Measurements from ENCODE around the gene SEPTIN6.
"Not testable (repeated sequence)": the region's sequence is repeated elsewhere in the genome, so short reads cannot be mapped to it uniquely, and the experiment has no call there.

The SEPTIN6 gene

GRCh38 chrX:119690921-119691716 lies 1.8 kb downstream of the SEPTIN6 start:
- DNase-seq, result peak; percentile 70 to 72

DNA sequence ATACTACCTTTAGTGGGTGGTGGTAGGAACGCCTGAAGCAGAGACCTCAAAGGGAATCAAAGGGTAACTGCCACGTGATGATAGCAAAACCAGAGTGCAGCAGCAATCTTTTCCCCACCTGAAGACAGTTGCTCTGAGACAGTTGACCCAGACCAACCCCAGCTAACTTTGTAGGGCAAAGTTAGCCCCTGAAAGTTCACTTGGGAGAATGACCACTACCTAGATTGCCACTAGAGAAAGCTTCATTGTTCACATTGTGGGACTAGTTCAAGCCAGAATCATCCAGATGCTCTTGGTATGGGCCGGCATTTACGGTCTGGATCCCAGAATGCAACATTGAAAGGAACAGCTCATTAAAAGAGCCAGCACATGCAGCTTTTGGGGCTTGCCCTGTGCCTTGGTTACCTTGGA lies 4.1 kb downstream of the SEPTIN6 start:
- peak in 1 of 2 donors; percentile 48 for DNase-seq

DNA sequence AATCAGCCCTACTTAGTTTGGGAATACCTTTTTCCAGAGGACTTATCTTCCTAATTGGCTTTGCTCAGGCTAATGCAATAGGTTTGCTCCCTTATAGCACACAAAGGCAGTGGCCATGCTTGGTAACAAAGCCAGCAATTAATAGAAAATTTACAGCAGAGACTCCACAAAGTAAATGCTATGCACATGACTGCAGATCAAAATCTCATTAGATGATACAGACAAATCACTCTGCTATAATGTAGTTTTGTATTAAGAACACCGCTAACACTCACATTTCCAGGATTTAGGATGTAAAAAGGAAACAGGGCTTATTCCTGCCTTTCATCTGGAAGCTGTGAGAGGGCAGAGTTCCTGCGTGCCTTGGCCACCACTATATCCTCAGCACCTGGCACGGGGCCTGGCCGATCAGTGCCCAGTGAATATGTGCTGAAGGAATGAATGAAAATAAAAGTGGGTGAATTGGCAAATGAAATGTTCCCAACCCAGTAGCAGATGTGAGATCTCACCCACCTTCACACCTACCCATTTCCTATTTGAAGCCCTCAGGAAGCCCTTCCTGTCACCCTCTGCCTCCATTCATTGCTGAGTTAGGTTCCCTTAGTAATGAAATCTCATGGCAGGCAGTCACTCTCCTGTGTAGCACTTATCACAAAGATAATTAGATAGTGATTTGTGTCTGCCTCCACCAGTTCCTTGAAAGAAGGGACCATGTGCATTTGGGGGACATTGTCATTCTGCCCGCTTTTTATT lies 5.1 kb downstream of the SEPTIN6 start:
- no peak for DNase-seq

GRCh38 chrX:119686087-119686691 lies 6.8 kb downstream of the SEPTIN6 start:
- no peak for DNase-seq

GRCh38 chrX:119685225-119686066 lies 7.5 kb downstream of the SEPTIN6 start:
- peak in 1 of 2 donors; percentile 38 for DNase-seq

GRCh38 chrX:119684916-119685224 lies 8.1 kb downstream of the SEPTIN6 start:
- DNase-seq, result no peak

- DNase-seq, result not testable (repeated sequence)
Observed at GRCh38 chrX:119684312-119684711, 8.7 kb downstream of the SEPTIN6 start.

- DNase-seq, result no peak
Observed at GRCh38 chrX:119682019-119682989, 10.7 kb downstream of the SEPTIN6 start.

GRCh38 chrX:119677654-119677981 lies 15.3 kb downstream of the SEPTIN6 start:
- no peak for DNase-seq

DNA sequence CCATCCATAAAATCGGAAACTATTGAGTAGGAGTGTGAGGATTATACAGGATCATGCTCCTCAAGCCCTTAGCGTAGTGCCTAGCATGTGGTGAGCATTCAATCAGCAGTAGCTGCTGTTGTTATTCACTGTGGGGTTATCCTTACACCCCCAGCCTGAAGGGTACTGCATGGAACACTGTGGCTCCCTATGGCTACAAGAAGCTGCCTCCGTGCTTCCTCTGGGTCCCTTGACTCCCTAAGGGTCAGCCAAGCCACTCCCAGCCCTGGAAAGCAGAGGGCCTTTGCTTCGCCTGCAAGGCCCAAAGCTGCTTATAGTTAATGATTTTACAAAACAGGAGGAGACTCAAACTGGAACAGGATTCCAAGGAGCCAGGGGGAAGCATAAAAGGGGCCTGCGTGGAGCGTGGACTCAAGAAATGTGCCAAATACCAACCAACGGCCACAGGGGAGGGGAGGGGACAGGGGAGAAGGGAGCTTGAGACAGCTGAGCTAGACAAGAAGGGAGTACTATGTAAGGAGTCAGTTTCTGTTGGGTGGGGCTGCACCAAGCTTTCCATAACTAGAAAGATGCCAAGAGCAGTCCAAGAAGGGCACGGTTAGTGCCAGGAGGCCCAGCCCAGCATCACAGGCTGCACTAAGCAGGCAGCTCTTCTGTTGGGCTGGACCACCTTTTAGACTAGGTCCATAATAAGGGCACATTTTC lies 15.9 kb downstream of the SEPTIN6 start:
- no peak for DNase-seq

GRCh38 chrX:119673336-119673735 lies 19.6 kb downstream of the SEPTIN6 start:
- DNase-seq, result no peak

DNA sequence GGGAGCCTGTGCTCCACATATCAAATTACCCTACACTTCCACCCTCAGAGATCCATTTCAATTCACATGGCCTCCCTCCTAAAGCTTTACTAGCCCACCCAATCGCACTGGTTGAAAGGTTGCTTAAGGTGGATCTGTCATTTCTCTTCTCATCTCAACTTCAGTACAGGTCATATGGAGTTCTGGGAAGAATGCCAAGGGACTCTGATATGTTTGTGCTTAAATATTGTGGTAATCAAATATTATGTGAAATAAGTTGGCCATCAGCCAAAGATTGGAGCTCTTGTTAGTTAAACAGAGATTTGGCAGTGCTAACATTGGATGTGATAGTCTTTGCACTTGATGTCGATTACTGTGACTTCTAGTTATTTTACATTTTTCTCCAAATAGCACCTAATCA lies 20.5 kb downstream of the SEPTIN6 start:
- DNase-seq, result no peak

DNA sequence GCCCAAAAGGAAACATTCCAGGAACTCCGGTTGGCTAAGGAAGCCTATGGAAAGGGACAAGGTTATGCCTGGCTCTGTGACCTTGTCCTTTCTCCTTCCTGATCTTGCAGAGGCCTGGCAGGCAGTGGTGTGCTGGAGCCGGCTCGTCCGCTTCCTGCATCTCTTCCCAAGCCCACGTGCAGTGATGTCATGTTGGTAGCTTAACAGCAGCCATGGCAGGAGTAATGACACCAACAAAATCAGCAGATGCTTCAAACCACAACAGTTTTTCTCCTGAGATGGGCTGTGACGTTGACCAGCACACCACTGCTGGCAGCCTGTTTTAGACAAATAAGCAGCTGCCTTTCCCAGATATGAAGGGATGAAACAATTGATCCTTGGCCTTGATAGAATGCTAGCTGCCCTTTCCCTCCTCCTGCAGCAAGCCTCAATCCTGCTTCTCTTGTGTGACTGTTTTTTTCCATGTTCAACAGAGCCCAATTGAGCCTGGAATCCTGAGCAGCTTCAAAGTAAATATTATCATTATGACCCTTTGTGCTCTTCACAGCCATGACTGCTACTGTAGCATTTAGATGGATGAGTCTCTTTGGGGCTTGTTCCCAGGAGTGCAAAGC lies 23.4 kb downstream of the SEPTIN6 start:
- no peak for DNase-seq

GRCh38 chrX:119667111-119667878 lies 25.7 kb downstream of the SEPTIN6 start:
- no peak for DNase-seq

DNA sequence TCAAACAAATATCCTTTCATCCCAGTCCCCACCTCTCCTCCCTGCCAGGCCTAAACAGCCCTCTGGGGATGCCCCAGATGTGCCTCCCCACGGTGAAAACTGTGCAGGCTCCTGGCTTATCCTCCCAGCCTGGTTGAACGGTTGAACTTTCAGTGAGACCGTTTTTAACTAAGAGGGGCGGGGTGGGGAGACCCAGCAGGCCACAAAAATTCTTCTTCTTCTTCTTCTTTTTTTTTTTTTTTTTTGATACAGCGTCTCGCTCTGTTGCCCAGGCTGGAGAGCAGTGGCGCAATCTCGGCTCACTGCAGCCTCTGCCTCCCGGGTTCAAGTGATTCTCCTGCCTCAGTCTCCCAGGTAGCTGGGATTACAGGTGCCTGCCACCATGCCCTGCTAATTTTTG lies 28.1 kb downstream of the SEPTIN6 start:
- not testable (repeated sequence) for DNase-seq

DNA sequence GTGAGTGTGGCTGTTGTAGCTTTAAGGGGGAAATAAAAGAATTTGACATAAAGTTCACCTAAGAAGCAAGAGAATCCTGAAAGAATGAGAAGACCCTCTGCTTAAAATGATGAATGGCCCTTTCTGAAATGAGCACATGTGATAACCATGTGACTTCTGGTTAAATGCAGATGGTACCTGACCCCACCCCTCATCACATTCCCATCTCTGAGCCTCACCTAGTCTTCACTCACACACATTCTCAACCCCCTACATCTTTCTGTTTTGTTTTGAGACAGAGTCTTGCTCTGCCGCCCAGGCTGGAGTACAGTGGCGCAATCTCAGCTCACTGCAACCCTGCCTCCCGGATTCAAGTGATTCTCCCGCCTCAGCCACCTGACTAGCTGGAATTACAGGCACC lies 31.5 kb downstream of the SEPTIN6 start:
- no peak for DNase-seq

- DNase-seq, result no peak
Observed at GRCh38 chrX:119659522-119659921, 33.4 kb downstream of the SEPTIN6 start.

DNA sequence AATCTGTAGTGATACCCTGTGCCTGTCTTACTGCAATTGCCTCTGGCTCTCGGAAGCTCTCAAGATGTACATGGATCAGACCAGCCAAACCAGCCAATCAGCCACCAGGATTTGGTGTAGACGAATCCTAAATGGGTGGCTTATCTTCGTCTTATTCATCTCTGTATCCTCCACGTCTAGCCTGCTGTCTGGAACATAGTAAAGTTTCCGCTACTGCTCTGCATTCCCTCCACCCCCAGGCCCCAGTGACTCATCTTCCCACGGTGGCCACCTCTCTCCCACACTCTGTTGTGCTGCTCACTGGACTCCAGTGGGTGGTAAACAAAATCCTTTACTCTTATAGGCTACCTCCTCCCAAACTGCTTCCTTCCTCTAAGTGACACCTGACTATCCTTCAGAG lies 37.8 kb downstream of the SEPTIN6 start:
- peak; percentile 67 to 79 for DNase-seq

DNA sequence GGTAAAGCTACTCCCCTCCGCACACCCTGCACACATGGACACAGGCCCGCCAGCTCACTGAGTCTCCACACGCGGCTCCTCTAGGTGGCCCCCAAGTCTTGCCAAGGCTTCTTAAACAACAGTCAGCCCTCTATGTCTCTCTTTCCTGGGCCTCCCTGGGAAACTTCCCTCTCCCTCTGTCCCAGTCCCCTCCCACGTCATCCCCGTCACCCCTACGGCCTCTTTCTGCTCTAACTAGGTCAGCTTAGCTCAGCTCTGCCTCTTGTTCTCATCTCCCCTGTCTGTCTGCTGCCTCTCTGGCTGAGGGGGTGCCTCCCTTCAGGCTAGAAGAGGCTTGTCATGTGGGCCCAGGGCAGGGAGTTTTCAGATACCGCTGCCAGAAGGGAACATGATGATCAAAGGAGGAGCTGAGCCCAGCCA lies 38.8 kb downstream of the SEPTIN6 start:
- DNase-seq, result peak in 1 of 2 donors; percentile 30

DNA sequence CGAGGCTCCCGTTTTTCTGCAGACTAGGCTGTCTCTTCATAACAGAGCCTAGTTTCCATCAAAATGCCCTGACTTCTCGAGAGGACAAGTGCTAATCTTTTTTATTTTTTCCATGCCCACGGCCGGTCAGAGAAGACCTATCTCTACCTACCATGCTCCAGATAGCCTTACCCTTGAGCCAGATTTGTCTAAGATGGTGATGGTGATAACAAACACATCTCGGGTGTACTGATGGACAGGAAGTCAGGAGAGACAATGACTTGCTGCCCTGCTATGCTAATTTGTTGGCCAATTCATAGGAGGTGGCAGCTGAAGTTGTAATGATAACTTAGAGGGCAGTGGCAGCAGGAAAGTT lies 44.6 kb downstream of the SEPTIN6 start:
- no peak for DNase-seq
